Testis (tissue), 2 donors: Measurements from ENCODE around the gene TROAP.

ENCODE experiments used
- CTCF ChIP-seq, 3 experiments: fragments of 450-650 bp in 2 of 3; fragments of 200-600 bp in 1 of 3; sonication (generic) in 1 of 3; IDR thresholded peaks; one replicate each; pipeline ENCODE4 v1.5.1; 2016 to 2019; ENCODE audit warnings: antibody characterized with exemption in 3 of 3, mild to moderate bottlenecking in 2 of 3, moderate library complexity in 1 of 3
- POLR2A ChIP-seq: fragments of 450-650 bp; IDR thresholded peaks from one replicate; pipeline ENCODE4 v1.6.1; 2017; ENCODE audit warnings: antibody characterized with exemption, mild to moderate bottlenecking, moderate library complexity

GRCh38 chr12:49370539-49370938 is 47.5 kb downstream of the TROAP start:
- TF ChIP-seq CTCF (IDR thresholded peaks at IDR 0.05) (no peak), POLR2A (no peak)
